GM12878 (cell line): ENCODE results near the gene UBASH3B. TPM values are rescaled to one million over a fixed set of nuclear protein-coding genes. Genes with fewer than 3 reads are reported as not detected.

Experiments used
- BACH1 ChIP-seq: fragments of 450-650 bp; IDR thresholded peaks from 2 replicates; pipeline ENCODE4 v1.6.1; 2017; ENCODE audit warnings: mild to moderate bottlenecking, borderline replicate concordance
- E4F1 ChIP-seq: fragments of 450-650 bp; IDR thresholded peaks from 2 replicates; pipeline ENCODE4 v1.6.1; 2018; ENCODE audit warnings: borderline replicate concordance, mild to moderate bottlenecking; ENCODE audit not compliant: partially characterized antibody
- GABPA ChIP-seq: IDR thresholded peaks from 2 replicates; pipeline ENCODE4 v1.6.1; 2014; ENCODE audit warnings: antibody characterized with exemption, low read depth, mild to moderate bottlenecking, inconsistent platforms
- HDAC2 ChIP-seq: fragments of 200-600 bp; sonication (generic); IDR thresholded peaks from 2 replicates; pipeline ENCODE4 v1.6.1; 2017
- IKZF2 ChIP-seq, 2 experiments: fragments of 450-650 bp; IDR thresholded peaks; 2 replicates each; pipeline ENCODE4 v1.6.1; 2017; ENCODE audit warnings: mild to moderate bottlenecking in 2 of 2, moderate library complexity in 2 of 2
- KDM1A ChIP-seq: fragments of 200-600 bp; sonication (generic); IDR thresholded peaks from 2 replicates; pipeline ENCODE4 v1.6.1; 2016; ENCODE audit warnings: borderline replicate concordance
- PAX5 ChIP-seq: IDR thresholded peaks from 2 replicates; pipeline ENCODE4 v1.6.1; 2011; ENCODE audit warnings: low read depth, low read length, borderline replicate concordance
- PAX8 ChIP-seq: fragments of 450-650 bp; IDR thresholded peaks from 2 replicates; pipeline ENCODE4 v1.6.1; 2017; ENCODE audit warnings: mild to moderate bottlenecking, moderate library complexity
- POLR2A ChIP-seq: IDR thresholded peaks from 2 replicates; pipeline ENCODE4 v1.6.1; 2011; ENCODE audit warnings: low read depth, mild to moderate bottlenecking, low read length
- RFX5 ChIP-seq: IDR thresholded peaks from 2 replicates; pipeline ENCODE4 v1.6.1; 2011; ENCODE audit warnings: low read depth, low read length, improper control_type of control experiment
- RUNX3 ChIP-seq: IDR thresholded peaks from 2 replicates; pipeline ENCODE4 v1.6.1; 2012; ENCODE audit warnings: low read length, inconsistent platforms
- TCF12 ChIP-seq: IDR thresholded peaks from 2 replicates; pipeline ENCODE4 v1.6.1; 2011; ENCODE audit warnings: low read depth, mild to moderate bottlenecking, low read length
- TCF3 ChIP-seq: IDR thresholded peaks from 2 replicates; pipeline ENCODE4 v1.6.1; 2012; ENCODE audit warnings: low read depth, mild to moderate bottlenecking, low read length, borderline replicate concordance; ENCODE audit not compliant: insufficient read depth
- ZBTB33 ChIP-seq: fragments of 450-650 bp; IDR thresholded peaks from 2 replicates; pipeline ENCODE4 v1.6.1; 2017; ENCODE audit warnings: mild to moderate bottlenecking
- polyA plus RNA-seq, 11 experiments: library from polyadenylated mRNA; depleted of rRNA in 4 of 11; unstranded in 6 of 11; stranded (reverse) in 5 of 11; fragments of >200 nt; fragmentation: Nextera tagmentation in 4 of 11; fragmentation: Illumina TruSeq in 1 of 11; extraction: Ambion mirVana in 4 of 11; extraction: Trizol in 1 of 11; gene quantifications; 1 replicate in 1 of 11; 2 replicates in 10 of 11; pipeline versions ENCODE4 v1.2.1 to v1.2.3, GENCODE V29; 2011 to 2016; ENCODE audit warnings: inconsistent platforms in 2 of 11, missing spikeins in 2 of 11, low read depth in 1 of 11
- total RNA-seq, 4 experiments: library from RNA; depleted of rRNA in 3 of 4; stranded (reverse); fragments of >200 nt in 3 of 4; fragmentation: Illumina TruSeq in 1 of 4; extraction: Trizol in 1 of 4; gene quantifications; 2 replicates each; pipeline versions ENCODE4 v1.2.1 to v1.2.3, GENCODE V29; 2013 to 2021
- TF ChIP-seq, protein P1 (sequence below): fragments of 450-650 bp; formaldehyde crosslinking; IDR thresholded peaks from 2 replicates; pipeline ENCODE4 v1.4.0; 2020; ENCODE audit warnings: mild to moderate bottlenecking, moderate library complexity

UBASH3B gene
- total and polyA plus RNA-seq, 10 of the 15 experiments (the other 5 are each of a cell fraction or from before 2014, with no cell fraction given) = 0.18 to 3.3 (median 0.57) TPM

DNA sequence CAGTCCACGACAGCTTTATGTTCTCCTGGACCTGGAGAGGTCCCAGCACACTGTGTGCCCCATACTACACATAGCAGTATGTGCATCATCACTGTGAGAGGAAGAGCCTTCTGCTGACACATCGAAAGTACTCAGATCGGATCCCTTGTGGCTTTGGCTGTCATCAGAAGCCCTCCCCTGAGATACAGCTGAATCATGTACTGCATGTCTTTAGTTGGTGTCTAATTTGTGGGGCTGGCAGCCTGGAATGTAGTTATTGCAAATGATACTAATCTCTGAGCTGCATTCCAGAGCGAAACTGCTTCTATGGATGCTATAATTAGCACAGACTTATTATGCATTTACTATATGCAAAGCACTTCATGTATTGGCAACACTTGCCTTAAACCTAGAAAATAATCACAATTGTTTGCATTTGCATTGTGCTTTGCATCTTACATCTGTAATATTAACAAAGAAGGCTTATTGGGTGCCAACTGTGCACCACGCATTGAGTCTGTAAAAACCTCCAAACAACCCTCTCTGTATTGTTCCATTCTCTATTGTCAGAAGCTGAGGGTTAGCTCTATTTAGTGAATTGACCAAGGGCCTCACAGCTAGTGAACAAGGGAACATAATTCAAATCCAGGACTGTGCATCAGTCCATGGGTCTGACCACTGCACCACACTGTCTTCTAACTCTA lies 93.6 kb downstream of the UBASH3B start (continued):
- TF ChIP-seq E4F1 (no peak), IKZF2 (IDR thresholded peaks at IDR 0.05) (0 out of 4 replicates have a peak, but pooled peaks of 1 of the 2 experiments have one; percentile 31), HDAC2 (no peak), POLR2A (0 out of 2 replicates have a peak, but pooled peaks have one; percentile 21), PAX8 (no peak), BACH1 (peak; percentile 83), GABPA (no peak), TCF12 (0 out of 2 replicates have a peak, but pooled peaks have one; percentile 37), RUNX3 (peak; percentile 72), TCF3 (0 out of 2 replicates have a peak, but pooled peaks have one; percentile 43), KDM1A (no peak), RFX5 (no peak), ZBTB33 (no peak), PAX5 (no peak)
- TF ChIP-seq, protein P1, sequence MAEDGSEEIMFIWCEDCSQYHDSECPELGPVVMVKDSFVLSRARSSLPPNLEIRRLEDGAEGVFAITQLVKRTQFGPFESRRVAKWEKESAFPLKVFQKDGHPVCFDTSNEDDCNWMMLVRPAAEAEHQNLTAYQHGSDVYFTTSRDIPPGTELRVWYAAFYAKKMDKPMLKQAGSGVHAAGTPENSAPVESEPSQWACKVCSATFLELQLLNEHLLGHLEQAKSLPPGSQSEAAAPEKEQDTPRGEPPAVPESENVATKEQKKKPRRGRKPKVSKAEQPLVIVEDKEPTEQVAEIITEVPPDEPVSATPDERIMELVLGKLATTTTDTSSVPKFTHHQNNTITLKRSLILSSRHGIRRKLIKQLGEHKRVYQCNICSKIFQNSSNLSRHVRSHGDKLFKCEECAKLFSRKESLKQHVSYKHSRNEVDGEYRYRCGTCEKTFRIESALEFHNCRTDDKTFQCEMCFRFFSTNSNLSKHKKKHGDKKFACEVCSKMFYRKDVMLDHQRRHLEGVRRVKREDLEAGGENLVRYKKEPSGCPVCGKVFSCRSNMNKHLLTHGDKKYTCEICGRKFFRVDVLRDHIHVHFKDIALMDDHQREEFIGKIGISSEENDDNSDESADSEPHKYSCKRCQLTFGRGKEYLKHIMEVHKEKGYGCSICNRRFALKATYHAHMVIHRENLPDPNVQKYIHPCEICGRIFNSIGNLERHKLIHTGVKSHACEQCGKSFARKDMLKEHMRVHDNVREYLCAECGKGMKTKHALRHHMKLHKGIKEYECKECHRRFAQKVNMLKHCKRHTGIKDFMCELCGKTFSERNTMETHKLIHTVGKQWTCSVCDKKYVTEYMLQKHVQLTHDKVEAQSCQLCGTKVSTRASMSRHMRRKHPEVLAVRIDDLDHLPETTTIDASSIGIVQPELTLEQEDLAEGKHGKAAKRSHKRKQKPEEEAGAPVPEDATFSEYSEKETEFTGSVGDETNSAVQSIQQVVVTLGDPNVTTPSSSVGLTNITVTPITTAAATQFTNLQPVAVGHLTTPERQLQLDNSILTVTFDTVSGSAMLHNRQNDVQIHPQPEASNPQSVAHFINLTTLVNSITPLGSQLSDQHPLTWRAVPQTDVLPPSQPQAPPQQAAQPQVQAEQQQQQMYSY (CRISPR knock-in tag) = no peak
